Measurements from ENCODE around the gene TC2N.
"Not testable (repeated sequence)": the region's sequence is repeated elsewhere in the genome, so short reads cannot be mapped to it uniquely, and the experiment has no call there.

Gene TC2N

GRCh38 chr14:91751719-91752118 is 115.6 kb downstream of the TC2N start:
- DNase-seq: no peak

GRCh38 chr14:91750634-91751198 is 116.6 kb downstream of the TC2N start:
- DNase-seq: no peak

- no peak for DNase-seq
These were observed 117.5 kb downstream of the TC2N start for GRCh38 chr14:91749868-91750267.

DNA sequence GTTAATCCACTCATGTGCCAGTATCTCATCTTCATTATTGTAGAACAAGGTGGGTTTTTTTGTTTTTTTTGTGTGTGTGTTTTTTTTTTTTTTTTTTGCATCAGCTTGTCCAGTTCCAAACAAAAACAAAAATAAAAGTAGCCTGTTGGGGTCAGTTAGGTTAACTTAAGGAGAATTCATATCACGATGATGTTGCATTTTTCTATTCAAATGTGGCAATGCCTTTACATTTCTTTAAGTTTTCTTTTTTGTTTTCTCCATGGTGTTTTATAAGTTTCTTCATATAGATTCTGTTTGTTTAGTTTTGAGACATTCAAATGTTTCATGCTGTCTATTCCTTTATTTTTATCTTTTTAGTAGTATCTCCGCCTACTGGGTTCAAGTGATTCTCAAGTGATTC is 119.3 kb downstream of the TC2N start:
- no peak for DNase-seq

DNA sequence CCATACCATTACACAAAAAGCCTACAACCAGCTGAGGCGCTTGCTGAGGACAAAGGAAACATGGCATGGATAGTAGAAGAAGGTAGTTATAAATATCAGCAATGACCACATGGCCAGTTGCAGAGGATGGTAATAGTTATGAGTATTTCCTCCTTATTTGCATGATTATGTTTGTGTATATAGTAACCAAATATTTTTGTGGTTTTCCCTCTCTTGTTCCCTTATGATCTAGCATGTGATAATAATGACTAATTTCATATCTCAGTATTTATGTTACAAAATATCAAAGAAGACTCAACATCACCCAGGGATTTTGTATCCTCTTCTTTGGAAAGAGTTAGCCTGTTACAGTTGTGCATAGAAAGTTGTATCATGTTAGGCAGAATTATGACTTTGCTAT is 122.0 kb downstream of the TC2N start:
- no peak for DNase-seq

GRCh38 chr14:91744068-91744480 is 123.3 kb downstream of the TC2N start:
- DNase-seq: no peak

- no peak for DNase-seq
These were observed 124.1 kb downstream of the TC2N start for GRCh38 chr14:91743305-91743653.

- no peak for DNase-seq
These were observed 124.6 kb downstream of the TC2N start for GRCh38 chr14:91742621-91743304.

DNA sequence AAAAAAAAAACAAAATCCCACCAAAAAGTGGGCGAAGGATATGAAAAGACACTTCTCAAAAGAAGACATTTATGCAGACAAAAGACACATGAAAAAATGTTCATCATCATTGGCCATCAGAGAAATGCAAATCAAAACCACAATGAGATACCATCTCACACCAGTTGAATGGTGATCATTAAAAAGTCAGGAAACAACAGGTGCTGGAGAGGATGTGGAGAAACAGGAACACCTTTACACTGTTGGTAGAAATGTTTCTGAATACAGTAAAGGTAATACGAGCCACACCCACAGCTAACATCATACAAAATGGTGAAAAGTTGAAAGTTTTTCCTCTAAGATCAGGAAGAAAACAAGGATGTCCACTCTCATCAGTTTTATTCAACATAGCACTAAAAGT is 127.5 kb downstream of the TC2N start:
- DNase-seq: not testable (repeated sequence)

DNA sequence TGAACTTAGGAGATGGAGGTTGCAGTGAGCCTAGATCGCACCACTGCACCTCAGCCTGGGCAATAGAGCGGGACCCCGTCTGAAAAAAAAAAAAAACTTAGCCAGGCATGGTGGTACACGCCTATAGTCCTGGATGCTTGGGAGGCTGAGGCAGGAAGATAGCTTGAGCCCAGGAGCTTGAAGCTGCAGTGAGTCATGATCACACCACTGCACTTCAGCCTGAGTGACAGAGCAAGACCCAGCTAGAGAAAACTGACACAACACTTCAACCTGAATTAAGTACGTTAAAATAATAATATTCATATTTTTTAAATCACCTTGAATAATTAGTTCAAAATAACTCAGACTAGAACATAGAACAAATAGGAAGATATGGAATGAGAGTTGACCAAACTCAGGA is 129.7 kb downstream of the TC2N start:
- no peak for DNase-seq

DNA sequence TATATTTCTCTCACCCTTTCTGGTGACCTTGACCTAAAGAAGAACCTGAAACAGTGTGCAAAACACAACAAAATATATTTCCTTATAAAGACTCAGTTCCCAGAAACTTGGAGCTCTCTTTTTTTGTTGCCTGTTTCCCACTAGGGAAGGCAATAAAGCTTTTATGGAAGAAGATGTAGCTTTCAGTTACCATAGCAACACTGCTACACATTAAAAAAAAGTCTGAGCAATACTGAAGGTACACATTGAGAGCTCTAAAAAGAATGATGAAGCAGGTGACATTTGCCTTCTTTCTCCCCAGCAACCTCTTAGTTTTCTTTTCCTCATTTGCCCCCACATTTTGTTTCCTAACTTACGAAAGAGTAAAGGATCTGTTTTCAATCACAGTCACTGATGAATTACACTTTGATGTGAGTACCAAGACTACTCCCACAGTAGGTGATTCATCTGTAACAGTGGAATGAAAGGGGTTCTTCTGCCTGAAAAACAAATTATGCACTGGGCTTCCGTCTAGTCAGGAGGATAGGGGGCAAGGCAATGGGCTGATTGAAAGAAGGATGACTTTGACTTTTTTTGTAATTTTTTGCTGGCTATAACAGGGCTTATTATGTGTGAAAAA is 134.4 kb downstream of the TC2N start:
- DNase-seq: no peak

DNA sequence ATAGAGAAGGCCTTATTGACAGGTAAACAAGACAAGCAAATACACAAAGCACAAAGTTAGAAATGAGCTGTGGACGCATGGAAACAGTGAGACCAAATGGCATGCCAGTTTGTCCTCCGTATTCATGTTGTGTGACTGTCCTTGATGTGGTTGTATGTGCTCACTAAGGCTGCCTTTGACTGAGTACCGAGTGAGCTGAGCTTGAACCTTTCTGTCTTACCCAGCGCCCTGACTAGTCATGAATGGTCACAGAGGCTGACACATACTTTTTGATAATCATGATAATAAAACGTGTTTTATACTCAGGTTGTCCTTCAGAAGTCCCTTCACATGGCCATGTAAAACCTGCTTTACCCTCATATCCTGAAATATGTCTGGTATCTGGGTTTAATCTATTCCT is 134.9 kb downstream of the TC2N start:
- DNase-seq: no peak

- DNase-seq: no peak
These were observed 135.3 kb downstream of the TC2N start, which contains the start of gene CATSPERB for GRCh38 chr14:91731986-91732385. TSS of gene CATSPERB (minus strand) at chr14:91732086. CDS start at chr14:91729479, 2,607 bp downstream.

DNA sequence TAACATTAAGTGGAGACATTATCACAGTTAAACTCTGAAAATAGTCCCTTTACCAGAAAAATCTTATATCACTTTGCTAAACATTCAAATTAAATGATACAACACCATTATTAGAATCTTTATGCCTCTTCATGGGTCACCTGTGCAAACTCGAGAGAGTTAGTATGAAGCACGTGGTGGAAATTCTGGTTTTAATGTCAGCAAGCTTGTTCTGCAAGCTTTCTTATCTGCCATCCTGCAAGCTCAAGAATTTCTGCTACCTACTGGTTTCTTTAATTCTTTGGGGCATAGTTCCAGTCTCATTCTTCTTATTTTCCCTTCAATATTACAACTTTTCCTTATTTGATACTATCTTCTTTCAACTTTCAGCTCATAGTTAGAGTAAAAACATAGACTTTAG is 136.3 kb downstream of the TC2N start:
- DNase-seq: no peak

DNA sequence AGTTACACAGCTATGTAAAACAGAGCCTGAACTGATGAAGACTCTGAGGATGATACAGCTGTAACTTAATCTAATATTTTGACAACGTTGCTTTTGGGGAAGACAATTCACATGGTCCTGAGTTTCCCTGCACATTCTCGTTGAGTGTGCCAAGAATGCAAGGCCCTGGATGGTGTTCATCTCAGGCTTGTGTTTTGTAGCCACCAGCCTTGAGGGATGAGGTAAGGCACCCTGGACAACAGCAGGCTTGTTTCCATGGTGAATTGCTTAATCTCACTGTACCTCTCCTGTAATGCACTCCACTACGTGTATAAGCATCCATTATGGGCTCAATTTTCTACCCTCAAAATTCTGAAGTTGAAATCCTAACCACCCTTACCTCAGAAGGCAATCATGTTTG is 137.6 kb downstream of the TC2N start:
- no peak for DNase-seq

All from Kasumi-1 (cell line).